Stimulated activated CD8-positive, alpha-beta memory T cell treated with anti-CD3 and anti-CD28 coated beads, Interleukin-15, amount 100 ng/mL, for 24 hours (primary cell): ENCODE measurements around the gene P2RY13.

Experiments used
- DNase-seq: peaks from one replicate; pipeline ENCODE4 v3.0.0-alpha.2; 2020; ENCODE audit warnings: low read depth

P2RY13 gene

DNA sequence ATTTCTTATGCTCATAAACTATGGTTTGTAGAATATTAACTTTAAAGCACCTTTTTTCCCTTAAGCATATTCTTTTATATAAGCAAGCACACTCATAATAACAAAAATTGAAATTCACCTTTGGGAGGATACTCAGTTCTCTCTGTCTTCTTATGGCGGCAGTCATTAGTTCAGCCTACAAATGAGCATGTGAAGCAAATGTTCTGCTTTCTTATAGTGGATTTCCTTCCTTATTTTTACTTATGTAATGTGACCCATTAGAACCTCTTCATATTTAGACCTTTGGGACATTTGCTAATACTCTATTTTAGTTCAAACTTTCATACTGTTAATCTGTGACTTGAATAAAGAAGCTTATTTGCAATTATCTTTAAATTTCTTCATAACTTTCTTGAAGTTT is at the start of gene P2RY13:
Gene P2RY13 (minus strand): TSS at position 187 of the 400 bp plus-strand sequence. CDS start 21 bp downstream, at position 166.
- DNase-seq = no peak

DNA sequence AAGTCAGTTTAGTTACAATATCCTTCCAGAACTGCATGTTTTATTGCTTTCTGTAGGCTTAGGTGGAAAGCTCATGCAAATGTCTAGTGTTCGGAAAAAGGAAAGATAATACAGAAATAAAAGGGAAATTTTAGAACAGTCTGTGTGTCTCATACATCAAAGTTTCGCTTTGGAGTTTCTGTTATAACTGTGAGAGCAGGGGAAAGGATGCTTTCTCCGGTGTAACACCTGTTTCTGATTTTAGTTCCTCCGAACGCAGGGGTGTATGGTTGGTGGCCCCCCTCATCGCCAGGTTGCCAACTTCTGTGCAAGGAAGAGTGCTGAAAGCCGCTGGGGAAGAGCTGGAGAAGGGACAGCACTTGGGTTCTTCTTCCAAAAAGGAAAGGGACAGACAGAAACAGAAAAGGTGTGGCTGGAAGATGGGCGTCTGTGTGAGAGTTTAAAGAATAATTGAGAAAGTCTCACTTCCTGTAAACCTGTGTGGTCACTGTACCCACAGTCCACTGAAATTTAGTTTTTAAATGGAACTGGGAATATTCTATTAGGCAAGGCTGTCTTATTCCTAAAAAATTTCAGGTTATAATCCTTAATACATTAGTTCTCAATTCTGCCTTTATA is 48.5 kb upstream of the P2RY13 start:
- no peak for DNase-seq

DNA sequence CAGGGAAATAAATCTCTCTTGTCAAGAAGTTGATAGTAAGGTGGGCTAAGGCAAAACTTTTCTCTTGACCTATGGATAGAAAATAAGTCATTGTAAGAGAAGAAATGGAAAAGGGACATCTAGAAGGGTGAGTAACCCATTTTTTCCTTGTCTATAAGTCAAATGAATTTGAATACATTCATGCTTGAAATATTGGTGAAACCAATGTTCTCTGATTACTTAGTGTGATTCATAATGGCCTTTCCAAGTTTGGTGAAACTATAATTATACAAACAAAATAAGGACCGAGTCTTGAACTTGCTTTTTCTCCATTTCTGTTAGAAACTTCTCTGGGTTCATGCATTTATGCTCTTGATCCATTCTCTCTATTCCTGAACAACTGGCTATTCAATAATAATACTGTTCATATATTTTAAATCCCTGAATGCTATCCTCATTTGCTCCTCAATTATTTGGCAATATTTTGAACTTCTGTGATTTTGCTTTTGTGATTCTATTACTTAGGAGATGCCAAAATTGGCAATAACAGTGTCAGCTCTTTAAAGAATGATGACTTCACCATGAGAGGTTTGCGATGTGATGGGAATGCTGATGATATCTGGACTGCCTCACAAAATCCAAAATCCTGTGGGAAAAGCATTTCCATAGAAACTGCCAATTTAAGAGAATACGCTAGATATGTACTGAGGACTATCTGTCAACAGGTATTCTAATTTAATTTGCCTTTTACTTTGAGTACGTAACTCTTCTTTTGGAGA is 42.9 kb upstream of the P2RY13 start:
- DNase-seq = no peak

DNA sequence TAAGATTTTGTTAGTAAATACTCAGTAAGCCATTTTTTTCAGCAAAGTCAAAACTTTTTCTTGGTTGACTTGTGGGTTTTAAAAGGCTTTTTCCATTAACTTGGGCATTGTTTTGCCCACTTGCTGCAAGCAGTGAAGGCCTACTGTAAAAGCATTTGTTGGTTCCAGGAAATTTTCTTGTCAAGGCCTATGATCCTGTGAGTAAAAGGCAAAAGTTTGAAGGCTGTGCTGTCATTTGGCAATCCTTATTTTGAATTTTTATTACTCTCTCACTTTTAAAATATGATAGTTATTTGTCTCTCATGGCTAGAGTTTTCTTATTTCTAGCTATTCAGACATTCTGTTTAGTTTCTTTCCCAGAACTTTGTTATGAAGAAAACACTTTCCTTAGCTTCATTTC is 42.2 kb upstream of the P2RY13 start:
- no peak for DNase-seq

DNA sequence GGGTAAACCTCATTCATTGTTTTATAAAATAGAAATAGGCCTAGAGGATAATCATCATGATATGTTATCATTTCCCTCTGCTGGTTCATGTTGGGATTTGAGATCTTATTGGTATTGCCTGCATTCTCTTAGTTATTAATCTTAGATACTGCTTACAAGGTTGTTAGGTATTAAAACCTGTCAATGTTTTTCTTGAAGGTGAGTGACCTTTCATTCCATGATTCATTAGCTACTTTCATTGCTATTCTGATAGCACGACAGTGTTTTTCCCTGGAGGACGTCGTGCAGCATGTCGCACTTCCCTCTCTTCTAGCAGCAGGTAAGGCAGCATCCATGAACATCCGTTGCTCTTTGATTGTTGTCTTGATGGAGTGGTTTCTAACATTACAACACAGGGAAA is 38.1 kb upstream of the P2RY13 start:
- no peak for DNase-seq

DNA sequence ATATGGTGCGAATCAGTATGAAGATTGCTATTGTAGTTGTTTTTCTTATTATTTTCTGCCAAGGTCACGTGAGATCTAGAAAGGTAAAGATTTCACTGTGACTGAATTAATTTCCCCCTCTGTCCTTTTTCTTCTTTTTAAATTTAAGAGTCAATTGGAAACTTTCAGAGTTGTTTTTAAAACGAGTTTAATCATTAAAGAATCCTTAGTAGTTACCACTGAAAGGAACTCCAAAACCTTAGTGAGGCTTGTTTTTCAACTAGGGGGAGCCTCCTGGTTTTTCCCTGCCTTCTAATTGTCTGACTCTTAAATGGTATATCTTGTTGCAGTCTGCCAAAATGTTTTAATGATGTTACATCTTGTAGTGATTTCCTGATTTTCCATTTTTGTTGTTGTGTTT is 37.6 kb upstream of the P2RY13 start:
- no peak for DNase-seq

DNA sequence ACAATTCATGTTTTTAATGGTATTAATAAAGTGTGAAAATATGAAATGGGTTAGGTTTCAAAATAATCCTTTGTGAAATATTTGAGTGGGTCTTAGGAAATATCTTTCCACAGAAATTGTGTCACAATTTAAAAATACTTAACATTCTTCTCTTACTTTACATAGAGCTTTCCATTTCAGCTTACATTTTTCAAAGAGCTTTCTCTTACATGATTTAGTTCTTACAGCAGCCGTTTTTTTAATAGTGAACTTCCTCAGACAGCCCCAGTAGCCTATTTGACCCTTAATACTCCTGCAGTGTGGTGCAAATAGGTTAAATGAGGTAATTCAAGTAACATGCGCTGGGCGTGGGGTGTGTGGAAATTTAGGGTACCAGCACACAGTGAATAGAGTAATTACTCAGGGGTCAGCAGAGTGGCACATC is 33.4 kb upstream of the P2RY13 start:
- DNase-seq = no peak

DNA sequence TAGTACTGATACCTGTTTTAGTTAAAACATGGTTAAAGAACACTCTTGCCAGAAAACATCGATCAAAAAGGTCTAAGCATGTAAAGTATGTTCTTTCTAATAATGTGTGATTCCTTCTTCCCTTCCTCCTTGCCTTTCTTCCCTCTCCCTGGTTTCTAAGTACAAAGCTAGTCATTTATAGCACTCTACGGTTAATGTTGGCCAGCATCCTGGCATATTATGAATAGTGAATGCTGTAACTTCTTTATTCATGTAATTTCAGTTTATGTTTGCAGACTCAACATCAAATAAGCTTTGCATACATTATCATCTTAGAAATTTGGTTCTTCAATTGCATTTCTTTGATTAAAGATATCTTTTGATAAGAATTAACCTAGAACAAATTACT is 28.1 kb upstream of the P2RY13 start:
- no peak for DNase-seq

DNA sequence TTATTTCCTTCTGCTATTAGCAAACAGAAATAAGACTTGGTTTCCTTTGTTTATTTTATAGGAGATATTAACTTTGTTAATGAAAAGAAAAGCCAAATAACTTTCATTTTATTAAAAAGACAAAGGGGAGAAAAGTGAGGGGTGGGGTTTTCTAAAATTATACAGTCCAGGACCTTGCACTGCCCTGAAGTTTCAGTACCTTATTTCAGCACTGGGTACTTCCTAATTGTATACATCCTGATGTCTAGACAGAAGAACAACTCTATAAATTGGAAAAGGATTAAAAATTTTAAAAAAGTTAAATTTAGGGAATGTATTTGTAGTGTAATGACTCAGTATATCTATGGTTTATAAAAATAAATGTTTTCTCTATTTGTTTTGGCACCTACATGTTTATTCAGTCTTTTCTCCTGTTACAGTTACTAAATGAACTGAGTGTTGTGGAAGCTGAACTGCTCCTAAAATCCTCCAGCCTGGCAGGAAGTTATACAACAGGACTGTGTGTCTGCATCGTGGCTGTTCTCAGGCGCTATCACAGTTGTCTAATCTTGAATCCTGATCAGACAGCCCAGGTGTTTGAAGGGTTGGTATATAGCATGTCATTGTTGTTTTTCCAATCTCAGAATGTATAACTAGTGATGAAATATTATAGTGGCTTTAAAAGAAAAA is 27.6 kb upstream of the P2RY13 start:
- DNase-seq = no peak

DNA sequence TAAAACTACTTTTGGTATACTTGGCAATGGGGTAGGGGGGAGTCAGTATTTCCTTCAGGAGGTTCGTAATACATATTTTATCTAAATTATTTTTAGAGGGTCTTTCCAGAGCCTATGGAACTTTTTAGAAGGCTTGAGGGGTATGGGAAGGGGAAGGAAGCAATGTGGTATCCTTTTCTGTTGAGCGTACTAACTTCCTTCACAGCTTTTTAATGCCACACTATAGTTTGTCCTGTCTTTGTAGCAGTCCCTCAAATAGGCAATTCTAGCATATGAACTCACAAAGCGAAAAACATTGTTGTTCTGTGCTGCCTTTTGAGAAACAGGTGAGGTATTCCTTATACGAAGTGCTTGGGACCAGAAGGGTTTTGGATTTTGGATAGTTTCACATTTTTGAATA is 22.3 kb upstream of the P2RY13 start:
- no peak for DNase-seq

DNA sequence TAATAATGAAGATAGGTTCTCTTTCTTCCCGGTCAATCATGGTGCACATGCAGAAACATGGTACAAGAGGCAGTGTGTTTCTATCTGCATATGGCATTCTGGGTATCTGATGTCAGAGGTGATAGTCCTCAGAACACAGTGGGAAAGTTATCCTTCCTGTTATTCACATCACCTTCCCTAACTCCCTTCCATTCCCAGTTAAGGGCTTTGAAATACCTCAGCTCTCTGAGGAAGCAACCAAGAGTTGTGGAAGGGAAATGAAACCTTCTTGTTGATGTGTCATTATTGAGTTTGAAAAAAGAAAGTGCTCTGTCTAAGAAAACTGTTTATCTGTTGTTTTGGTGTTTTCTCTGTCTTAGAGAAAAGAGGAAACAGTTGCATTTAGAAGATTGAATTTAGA is 21.9 kb upstream of the P2RY13 start:
- DNase-seq = no peak

DNA sequence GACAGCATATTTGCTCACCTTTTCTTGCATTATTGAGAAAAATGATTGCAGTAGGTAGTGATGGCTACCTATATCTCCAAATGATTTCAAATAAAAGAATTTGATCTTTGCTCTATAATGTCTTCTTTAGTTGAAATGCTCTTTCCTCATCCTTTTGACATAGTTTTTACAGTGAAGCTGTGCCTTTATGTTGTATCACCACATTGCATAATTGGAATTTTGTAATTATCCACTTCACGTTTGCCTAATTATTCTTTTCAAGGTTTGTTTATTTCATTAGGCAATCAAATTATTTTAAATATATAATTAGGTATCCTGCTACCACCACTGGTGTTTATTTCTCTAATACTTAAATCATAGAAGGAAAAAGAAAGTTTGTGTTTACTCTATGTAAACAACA is 21.3 kb upstream of the P2RY13 start:
- DNase-seq = no peak

DNA sequence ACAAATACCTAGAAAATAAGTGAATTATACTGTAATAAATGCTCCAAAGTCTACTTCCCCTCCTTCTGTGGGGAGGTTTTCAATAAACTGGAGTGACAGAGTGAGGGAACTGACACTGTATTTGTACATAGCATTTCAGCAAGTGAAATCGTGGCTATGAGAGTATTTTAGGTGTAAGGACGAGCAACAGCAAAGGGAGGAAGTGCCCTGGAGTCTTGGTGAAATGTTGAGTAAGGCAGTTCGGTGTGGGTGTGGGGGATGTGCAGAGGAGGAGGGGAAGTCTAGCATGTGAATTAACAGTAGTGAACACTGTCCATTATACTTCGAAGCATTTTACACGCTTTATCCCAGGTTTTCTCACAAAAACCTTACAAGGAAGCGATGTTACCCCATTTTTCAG is 18.1 kb upstream of the P2RY13 start:
- no peak for DNase-seq

DNA sequence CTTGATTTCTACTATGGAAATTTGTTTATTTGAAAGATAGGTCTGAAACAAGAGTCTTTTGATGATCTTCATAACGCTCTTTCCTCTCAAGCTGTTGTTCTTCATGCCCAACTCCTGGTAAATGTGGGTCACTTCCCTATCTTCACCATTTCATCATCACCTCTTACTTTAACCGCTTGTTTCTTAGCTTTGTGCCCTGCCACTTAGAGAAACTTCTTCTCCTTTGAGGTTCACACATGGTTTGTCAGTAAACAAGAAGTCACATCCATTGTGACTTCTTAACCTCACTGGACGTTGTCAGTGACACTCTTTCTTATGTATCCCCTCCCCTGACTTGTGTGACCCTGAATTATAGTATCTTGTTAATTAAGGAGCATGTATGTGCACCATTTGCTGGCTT is 16.9 kb upstream of the P2RY13 start:
- DNase-seq = no peak

DNA sequence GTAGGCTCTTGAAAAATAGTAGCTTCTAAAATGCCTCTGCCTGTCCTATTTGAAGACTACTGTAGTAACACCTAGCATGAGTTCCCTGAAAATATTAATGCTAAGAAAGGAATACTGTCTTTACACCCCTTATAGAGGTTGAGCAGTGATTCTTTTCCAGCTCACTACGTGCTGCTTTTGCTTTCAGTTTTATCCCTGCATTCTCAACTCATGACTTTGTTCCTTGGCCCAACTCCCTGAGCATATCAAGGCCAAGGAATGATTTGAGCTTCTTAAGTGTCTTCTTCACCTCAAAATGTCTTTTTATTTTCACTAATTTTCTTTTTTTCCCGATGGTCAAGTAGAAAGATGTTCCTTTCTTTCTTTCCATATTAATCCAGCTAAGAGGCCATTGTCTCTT is 16.5 kb upstream of the P2RY13 start:
- DNase-seq = no peak

DNA sequence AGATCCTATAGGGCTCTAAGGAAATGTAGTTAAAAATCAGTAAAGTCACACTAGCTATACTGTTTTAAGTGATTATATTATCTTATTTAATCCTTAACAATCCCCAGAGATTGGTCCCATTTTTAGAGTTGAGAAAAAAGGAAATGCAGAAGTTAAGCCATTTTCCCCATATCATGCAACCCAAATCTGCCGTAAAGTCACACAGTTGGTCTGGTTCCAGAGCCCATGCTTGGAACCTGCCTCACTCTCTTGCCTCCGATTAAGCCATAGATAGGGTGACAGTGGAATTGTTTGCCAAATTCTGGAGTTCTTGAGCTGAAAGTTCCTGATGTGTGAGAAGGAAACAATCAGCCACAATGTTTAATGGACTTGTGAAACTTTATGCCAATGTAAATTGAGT is 2.3 kb upstream of the P2RY13 start:
- DNase-seq = no peak

DNA sequence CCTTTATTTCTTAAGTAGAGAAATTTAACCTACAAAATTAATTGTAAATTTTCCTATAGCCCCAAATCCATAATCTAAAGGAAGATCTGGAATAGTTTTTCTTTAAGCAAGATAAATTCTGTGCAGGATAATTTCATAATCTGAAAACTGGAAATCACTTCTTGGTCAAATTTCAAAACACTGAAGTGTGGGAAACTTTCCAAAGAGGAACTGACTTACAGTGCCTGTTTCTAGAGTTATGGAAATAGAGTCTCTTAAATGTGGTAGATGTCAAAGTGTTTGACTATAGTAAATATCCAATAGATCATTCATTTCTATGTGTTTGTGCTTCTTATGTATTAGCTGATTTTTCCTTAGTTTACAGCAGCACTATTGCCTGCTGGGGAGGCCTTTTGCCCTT is 1.6 kb upstream of the P2RY13 start:
- no peak for DNase-seq

DNA sequence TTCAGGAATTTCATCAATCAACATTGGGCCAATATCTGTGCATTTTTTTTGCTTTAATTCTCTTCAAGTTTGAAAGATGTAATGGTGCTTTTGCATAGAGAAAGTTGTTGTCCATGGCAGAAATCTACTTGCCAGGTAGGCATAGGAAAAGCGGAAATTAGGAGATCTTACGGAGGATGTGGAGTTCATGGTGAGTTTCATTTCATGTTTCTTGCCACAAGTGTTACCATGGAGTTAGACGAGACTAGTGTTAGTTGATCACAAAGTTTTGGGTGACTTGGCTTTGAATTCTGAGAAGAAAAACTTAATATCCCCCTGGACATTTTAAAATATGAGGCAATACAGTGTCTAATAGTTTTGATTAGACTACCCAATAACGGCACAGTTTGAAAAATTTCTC is 1.0 kb upstream of the P2RY13 start:
- no peak for DNase-seq

DNA sequence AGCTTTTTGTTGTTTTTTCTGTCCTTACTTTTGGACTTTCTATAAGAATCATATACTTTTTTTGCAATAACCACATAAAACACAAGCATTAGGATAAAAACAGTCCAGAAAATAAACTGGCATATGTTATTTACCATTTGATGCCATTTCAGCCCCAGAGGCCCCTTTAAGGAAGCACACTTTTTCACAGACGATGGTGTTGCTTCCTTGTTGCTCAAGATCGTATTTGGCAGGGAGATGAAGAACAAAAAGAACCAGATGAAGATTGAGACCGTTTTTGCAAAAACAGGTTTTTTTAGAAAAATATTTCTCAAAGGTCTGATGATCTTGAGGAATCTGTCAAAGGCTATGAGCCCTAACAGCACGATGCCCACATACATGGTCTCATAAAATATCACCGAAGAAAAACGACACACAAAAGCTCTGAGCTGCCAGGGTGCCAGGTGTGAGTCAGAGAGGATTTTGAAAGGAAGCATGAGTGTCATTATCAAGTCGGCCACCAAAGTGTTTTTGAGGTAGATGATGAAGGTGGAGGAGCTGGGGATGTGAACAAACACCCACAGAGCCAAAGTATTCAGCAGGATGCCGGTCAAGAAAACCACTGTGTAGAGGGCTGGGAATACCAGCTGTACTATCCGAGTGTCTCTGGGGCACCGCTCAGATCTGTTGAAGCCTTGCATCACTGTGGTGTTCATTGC is 902 bp downstream of the P2RY13 start:
- DNase-seq = no peak

DNA sequence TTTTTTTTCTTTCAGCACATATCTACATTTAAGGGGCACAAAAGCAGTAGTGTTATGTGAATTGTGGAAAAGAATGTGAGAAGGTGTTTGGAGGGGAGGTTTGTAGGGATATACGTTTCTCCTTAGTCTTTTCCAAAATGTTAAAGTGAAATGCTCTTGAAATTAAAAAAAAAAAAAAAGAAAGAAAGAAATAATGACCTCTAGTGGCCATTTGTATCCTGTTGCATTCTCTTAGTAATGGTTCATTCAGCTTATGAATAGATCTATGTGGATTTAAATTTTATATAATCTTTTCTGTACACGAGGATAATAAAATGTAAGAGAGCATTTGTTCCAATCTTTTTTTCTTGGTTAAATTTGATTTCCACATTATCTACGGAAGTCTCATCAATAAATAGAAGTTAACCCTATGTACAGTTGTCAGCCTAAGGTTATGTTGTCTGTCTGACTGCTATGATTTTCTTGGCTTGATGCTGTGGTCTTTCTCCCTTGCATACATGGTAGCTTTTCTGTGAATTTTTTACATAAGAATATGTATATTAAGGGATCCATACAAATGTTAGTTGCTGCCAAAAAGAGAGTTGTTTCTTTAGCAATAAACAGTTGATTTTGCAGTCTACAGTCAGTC is 1.7 kb downstream of the P2RY13 start:
- DNase-seq = no peak

DNA sequence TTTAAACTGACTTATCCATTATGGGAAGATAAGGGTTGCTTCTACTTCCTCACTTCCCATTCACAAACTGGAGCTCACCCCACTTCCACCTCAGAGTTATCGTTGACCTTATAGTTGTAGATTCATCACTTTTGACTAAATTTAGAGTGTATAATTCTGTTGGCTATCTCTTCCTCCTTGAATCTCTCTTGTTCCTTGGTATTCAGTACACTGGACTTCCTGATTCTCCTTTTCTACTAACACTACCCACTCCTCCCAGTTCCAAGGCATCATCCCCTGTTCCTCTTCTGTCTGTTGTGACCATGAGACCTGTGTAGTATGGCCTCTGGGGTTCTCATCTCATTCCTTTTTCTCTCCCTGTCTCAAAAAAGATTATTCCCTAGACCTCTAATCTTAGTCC is 6.8 kb downstream of the P2RY13 start:
- no peak for DNase-seq

DNA sequence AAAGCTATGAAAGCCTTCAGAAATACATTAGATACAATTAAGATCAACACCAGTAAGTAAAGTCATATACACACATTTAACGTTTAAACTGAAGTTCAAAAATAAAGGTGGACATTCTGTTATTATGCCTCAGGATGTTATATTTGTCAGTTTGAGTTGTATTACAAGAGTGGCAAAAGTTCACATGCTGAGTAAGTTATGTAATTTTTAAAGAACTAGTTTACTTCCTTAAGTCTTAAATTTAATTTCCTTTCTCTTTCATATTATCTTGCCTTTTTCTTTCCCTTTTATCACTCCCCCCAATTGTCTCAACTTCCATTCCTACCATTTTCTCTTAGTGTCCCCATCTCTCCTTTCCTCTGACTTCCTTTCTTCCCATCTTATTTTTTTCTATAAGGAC is 7.8 kb downstream of the P2RY13 start:
- no peak for DNase-seq
